ENCODE results near the gene CNIH1. TPM values are rescaled to one million over a fixed set of nuclear protein-coding genes. Genes with fewer than 3 reads are reported as not detected.

Gene CNIH1
- total and polyA plus RNA-seq, 2 of the 13 experiments (the other 11 are each of a cell fraction or from before 2014, with no cell fraction given), result 166 to 421 TPM

DNA sequence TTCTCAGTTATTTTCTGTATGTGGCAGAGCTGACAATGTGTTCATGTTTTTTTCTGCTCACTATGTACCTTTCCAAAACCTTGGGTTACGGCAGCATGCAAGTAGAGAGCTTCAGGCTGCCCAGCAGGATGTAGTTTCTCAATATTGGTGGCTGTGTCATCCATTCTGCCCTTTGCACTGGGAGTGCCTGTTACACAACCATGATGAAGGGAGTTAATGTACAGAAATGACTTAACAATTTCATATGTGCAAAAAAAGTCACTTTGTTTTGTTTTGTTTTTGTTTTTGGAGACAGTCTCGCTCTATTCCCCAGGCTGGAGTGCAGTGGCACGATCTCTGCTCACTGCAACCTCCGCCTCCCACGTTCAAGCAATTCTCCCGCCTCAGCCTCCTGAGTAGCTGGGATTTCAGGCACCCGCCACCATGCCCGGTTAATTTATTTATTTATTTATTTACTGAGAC, 6.1 kb upstream of the CNIH1 start (continued):
- TF ChIP-seq MXD1 (CRISPR knock-in tag; IDR thresholded peaks at IDR 0.05) (no peak), ZSCAN21 (CRISPR knock-in tag; IDR thresholded peaks at IDR 0.05; ENCODE audit: borderline replicate concordance) (no peak), ZNF101 (CRISPR knock-in tag; IDR thresholded peaks at IDR 0.05; ENCODE audit: borderline replicate concordance, low read depth) (no peak), NR2C2 (CRISPR knock-in tag; IDR thresholded peaks at IDR 0.05; ENCODE audit: borderline replicate concordance) (peak; percentile 74; the same call in 1 of the 2 replicates), RARA (CRISPR knock-in tag; IDR thresholded peaks at IDR 0.05) (peak; percentile 85), NAIF1 (CRISPR knock-in tag; IDR thresholded peaks at IDR 0.05; ENCODE audit: borderline replicate concordance) (no peak), ZNF547 (CRISPR knock-in tag; IDR thresholded peaks at IDR 0.05) (no peak), MTA1 (CRISPR knock-in tag; IDR thresholded peaks at IDR 0.05; ENCODE audit: borderline replicate concordance) (no peak; the same call in 1 of the 2 replicates), FOSL2 (CRISPR knock-in tag; IDR thresholded peaks at IDR 0.05) (peak; percentile 97), SAP130 (CRISPR knock-in tag; IDR thresholded peaks at IDR 0.05; ENCODE audit: low read depth) (peak; percentile 87), ATF3 (CRISPR knock-in tag; IDR thresholded peaks at IDR 0.05) (peak; percentile 89), ZNF432 (CRISPR knock-in tag; IDR thresholded peaks at IDR 0.05; ENCODE audit: borderline replicate concordance) (no peak), GFI1 (CRISPR knock-in tag; IDR thresholded peaks at IDR 0.05; ENCODE audit: borderline replicate concordance) (no peak)
- TF ChIP-seq, protein P1, sequence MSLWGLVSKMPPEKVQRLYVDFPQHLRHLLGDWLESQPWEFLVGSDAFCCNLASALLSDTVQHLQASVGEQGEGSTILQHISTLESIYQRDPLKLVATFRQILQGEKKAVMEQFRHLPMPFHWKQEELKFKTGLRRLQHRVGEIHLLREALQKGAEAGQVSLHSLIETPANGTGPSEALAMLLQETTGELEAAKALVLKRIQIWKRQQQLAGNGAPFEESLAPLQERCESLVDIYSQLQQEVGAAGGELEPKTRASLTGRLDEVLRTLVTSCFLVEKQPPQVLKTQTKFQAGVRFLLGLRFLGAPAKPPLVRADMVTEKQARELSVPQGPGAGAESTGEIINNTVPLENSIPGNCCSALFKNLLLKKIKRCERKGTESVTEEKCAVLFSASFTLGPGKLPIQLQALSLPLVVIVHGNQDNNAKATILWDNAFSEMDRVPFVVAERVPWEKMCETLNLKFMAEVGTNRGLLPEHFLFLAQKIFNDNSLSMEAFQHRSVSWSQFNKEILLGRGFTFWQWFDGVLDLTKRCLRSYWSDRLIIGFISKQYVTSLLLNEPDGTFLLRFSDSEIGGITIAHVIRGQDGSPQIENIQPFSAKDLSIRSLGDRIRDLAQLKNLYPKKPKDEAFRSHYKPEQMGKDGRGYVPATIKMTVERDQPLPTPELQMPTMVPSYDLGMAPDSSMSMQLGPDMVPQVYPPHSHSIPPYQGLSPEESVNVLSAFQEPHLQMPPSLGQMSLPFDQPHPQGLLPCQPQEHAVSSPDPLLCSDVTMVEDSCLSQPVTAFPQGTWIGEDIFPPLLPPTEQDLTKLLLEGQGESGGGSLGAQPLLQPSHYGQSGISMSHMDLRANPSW (CRISPR knock-in tag; IDR thresholded peaks at IDR 0.05; ENCODE audit: borderline replicate concordance), result no peak
- TF ChIP-seq, protein P2, sequence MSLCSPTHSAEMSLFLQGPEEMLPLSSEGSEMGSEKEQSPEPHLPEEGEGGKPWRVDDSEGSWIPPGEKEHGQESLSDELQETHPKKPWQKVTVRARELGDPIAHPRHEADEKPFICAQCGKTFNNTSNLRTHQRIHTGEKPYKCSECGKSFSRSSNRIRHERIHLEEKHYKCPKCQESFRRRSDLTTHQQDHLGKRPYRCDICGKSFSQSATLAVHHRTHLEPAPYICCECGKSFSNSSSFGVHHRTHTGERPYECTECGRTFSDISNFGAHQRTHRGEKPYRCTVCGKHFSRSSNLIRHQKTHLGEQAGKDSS (CRISPR knock-in tag; IDR thresholded peaks at IDR 0.05; ENCODE audit: borderline replicate concordance, low read depth), result no peak
- TF ChIP-seq, protein P3, sequence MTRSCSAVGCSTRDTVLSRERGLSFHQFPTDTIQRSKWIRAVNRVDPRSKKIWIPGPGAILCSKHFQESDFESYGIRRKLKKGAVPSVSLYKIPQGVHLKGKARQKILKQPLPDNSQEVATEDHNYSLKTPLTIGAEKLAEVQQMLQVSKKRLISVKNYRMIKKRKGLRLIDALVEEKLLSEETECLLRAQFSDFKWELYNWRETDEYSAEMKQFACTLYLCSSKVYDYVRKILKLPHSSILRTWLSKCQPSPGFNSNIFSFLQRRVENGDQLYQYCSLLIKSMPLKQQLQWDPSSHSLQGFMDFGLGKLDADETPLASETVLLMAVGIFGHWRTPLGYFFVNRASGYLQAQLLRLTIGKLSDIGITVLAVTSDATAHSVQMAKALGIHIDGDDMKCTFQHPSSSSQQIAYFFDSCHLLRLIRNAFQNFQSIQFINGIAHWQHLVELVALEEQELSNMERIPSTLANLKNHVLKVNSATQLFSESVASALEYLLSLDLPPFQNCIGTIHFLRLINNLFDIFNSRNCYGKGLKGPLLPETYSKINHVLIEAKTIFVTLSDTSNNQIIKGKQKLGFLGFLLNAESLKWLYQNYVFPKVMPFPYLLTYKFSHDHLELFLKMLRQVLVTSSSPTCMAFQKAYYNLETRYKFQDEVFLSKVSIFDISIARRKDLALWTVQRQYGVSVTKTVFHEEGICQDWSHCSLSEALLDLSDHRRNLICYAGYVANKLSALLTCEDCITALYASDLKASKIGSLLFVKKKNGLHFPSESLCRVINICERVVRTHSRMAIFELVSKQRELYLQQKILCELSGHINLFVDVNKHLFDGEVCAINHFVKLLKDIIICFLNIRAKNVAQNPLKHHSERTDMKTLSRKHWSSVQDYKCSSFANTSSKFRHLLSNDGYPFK (CRISPR knock-in tag; IDR thresholded peaks at IDR 0.05; ENCODE audit: borderline replicate concordance), result no peak
- TF ChIP-seq, protein P4, sequence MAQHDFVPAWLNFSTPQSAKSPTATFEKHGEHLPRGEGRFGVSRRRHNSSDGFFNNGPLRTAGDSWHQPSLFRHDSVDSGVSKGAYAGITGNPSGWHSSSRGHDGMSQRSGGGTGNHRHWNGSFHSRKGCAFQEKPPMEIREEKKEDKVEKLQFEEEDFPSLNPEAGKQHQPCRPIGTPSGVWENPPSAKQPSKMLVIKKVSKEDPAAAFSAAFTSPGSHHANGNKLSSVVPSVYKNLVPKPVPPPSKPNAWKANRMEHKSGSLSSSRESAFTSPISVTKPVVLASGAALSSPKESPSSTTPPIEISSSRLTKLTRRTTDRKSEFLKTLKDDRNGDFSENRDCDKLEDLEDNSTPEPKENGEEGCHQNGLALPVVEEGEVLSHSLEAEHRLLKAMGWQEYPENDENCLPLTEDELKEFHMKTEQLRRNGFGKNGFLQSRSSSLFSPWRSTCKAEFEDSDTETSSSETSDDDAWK (CRISPR knock-in tag; IDR thresholded peaks at IDR 0.05), result no peak
- TF ChIP-seq, protein P5, sequence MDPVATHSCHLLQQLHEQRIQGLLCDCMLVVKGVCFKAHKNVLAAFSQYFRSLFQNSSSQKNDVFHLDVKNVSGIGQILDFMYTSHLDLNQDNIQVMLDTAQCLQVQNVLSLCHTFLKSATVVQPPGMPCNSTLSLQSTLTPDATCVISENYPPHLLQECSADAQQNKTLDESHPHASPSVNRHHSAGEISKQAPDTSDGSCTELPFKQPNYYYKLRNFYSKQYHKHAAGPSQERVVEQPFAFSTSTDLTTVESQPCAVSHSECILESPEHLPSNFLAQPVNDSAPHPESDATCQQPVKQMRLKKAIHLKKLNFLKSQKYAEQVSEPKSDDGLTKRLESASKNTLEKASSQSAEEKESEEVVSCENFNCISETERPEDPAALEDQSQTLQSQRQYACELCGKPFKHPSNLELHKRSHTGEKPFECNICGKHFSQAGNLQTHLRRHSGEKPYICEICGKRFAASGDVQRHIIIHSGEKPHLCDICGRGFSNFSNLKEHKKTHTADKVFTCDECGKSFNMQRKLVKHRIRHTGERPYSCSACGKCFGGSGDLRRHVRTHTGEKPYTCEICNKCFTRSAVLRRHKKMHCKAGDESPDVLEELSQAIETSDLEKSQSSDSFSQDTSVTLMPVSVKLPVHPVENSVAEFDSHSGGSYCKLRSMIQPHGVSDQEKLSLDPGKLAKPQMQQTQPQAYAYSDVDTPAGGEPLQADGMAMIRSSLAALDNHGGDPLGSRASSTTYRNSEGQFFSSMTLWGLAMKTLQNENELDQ (CRISPR knock-in tag; IDR thresholded peaks at IDR 0.05; ENCODE audit: borderline replicate concordance), result no peak

Data from HepG2 (cell line).